SJSA1 (cell line): ENCODE measurements around the gene SYNGR1. TPM values are rescaled to one million over a fixed set of nuclear protein-coding genes. Genes with fewer than 3 reads are reported as not detected.
A peak's percentile ranks its signal among the peaks of the same experiment; 100 is the strongest.

Source experiments
- DNase-seq, 2 experiments: peaks; one replicate each; pipeline ENCODE4 v3.0.0-alpha.2; 2015 to 2020; ENCODE audit warnings: low spot score in 2 of 2, low read depth in 1 of 2
- H3K27ac ChIP-seq: fragments of 250-450 bp; sonication (Bioruptor Pico); 2 replicates; pipeline ENCODE4 v1.5.1; 2020; ENCODE audit warnings: mild to moderate bottlenecking, moderate library complexity
- H3K27me3 ChIP-seq: fragments of 250-450 bp; sonication (Bioruptor Pico); replicated peaks from 2 replicates; pipeline ENCODE4 v1.5.1; 2020; ENCODE audit warnings: mild to moderate bottlenecking, moderate library complexity
- H3K36me3 ChIP-seq: fragments of 250-450 bp; sonication (Bioruptor Pico); 2 replicates; pipeline ENCODE4 v1.5.1; 2020; ENCODE audit warnings: mild to moderate bottlenecking
- H3K4me1 ChIP-seq: fragments of 250-450 bp; sonication (Bioruptor Pico); replicated peaks from 2 replicates; pipeline ENCODE4 v1.6.1; 2021; ENCODE audit warnings: mild to moderate bottlenecking
- H3K4me3 ChIP-seq: fragments of 250-450 bp; sonication (Bioruptor Pico); 2 replicates; pipeline ENCODE4 v1.5.1; 2020; ENCODE audit warnings: mild to moderate bottlenecking
- H3K9me3 ChIP-seq: fragments of 250-450 bp; sonication (Bioruptor Pico); replicated peaks from 2 replicates; pipeline ENCODE4 v1.5.1; 2020; ENCODE audit warnings: mild to moderate bottlenecking
- total RNA-seq: library from RNA; depleted of rRNA; stranded (reverse); fragments of >200 nt; shearing (Covaris generic); gene quantifications from 2 replicates; pipeline ENCODE4 v1.2.3, GENCODE V29; 2014

Gene SYNGR1
- total RNA-seq, 1 experiment from 2014 or later, result 18.6 TPM

DNA sequence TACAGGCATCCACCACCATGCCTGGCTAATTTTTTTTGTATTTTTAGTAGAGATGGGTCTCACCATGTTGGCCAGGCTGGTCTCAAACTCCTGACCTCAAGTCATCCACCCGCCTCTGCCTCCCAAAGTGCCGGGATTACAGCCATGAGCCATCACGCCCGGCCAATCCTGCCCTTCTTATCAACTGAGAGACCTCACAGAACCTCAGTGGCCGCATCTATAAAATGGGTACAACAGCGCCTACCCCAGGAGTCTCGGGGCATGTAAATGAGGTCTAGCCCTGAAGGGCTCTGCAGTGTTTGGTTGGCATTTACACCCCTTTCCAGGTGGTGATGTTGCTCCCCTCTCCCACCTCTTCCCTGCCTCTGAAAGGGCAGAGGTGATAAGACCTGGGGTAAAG, 11.7 kb downstream of the SYNGR1 start:
- H3K4me1 ChIP-seq, result peaks cover 35% of the 10 kb centered on the region
- H3K4me3 ChIP-seq, result no peak overlapping the region

DNA sequence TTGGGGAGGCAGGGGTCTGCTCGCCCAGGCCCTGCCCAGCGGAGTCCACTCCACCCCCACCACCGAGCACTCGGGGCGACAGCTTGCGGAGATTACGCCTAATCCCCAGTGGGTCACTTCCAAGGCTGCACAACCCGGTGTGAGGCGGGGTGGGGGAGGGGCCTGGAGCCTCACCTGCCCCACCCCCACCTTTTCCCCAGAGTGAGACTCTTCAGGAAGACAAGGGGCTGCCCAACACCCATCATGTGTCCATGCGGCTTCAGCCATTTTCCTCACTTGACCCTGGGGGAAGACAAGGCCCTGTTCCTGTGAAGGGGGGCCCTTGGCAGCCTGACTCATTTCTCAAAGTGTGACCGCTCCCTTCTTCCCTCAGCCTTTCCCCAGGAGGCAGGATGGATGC, 12.5 kb downstream of the SYNGR1 start:
- Histone ChIP-seq H3K4me1 (peaks cover 35% of the 10 kb centered on the region), H3K4me3 (no peak overlapping the region), H3K36me3 (peaks cover 4% of the 10 kb centered on the region; the same call in 1 of the 2 replicates), H3K27me3 (no peaks in the 10 kb centered on the region), H3K27ac (no peak overlapping the region), H3K9me3 (no peaks in the 10 kb centered on the region)
- DNase-seq, result no peak

More for the DNA sequence above, 11.7 kb downstream of the SYNGR1 start:
- H3K9me3 ChIP-seq, result no peaks in the 10 kb centered on the region
- H3K27me3 ChIP-seq, result no peaks in the 10 kb centered on the region
- H3K27ac ChIP-seq, result no peak overlapping the region
- no peak for DNase-seq
- H3K36me3 ChIP-seq, result peaks cover 4% of the 10 kb centered on the region; the same call in 1 of the 2 replicates

DNA sequence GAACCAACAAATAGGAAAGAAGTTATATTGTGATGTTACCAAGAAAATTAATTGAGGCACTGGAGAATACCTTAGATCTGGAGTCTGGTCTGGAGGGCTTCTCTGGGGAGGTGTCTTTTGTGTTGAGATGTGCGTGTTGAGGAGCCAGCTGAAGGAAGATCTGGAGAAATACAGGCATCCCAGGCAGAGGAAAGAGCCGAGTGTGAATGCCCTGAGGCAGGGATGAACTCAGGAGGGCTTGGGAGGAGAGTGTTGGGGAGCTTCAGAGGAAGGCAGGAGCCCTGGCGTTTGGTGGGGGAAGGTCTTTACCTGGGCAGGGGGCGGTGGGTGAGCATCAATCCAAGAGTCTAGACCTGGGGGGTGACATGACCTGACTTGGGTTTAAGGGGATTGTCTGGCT, 13.1 kb downstream of the SYNGR1 start:
- no peak for DNase-seq
- Histone ChIP-seq H3K9me3 (no peaks in the 10 kb centered on the region), H3K4me1 (peaks cover 35% of the 10 kb centered on the region), H3K36me3 (peaks cover 4% of the 10 kb centered on the region; the same call in 1 of the 2 replicates), H3K4me3 (no peak overlapping the region), H3K27me3 (no peaks in the 10 kb centered on the region), H3K27ac (peak overlapping the region; percentile 55; the same call in 1 of the 2 replicates)

DNA sequence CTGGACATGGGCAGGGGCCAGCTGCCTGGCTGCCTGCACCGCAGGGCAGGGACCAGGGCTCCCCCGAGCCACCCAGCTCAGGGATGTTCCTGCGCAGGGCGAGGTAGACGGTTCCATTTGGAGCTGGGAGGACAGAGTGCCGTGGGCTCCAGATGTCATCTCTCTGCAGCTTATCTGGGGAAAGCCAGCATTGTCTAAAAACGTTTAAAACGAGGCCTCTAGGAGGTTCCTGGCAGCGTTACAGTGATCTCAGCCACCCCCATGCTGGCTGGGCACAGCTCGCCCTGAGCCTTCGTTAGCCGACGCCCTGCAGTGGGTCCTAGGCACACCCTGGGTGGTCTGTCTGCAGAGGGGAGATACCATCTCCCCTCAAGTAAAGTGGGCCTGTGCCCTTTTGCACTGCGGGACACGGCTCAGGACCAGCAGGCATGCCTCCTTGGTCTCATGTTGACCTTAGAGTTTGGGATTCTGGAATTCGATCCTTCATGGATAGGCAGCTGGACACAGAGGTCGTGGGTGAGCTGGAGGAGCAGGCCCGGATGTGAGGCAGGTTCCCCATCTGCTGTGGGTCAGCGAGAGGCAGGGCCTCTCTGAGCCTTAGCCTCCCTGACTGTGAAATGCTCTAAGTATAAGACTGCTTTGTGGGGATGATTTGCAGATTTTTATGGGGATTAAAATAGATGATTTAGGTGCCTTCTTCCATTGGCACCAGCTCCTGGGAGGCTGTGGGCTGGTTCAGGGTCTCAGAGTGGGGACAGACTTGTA, 14.1 kb downstream of the SYNGR1 start:
- Histone ChIP-seq H3K4me1 (peaks cover 35% of the 10 kb centered on the region), H3K36me3 (peaks cover 1% of the 10 kb centered on the region; the same call in 1 of the 2 replicates), H3K9me3 (no peaks in the 10 kb centered on the region), H3K27me3 (no peaks in the 10 kb centered on the region), H3K4me3 (no peak overlapping the region), H3K27ac (peak overlapping the region; percentile 55)
- peak; percentile 60 to 62 for DNase-seq

DNA sequence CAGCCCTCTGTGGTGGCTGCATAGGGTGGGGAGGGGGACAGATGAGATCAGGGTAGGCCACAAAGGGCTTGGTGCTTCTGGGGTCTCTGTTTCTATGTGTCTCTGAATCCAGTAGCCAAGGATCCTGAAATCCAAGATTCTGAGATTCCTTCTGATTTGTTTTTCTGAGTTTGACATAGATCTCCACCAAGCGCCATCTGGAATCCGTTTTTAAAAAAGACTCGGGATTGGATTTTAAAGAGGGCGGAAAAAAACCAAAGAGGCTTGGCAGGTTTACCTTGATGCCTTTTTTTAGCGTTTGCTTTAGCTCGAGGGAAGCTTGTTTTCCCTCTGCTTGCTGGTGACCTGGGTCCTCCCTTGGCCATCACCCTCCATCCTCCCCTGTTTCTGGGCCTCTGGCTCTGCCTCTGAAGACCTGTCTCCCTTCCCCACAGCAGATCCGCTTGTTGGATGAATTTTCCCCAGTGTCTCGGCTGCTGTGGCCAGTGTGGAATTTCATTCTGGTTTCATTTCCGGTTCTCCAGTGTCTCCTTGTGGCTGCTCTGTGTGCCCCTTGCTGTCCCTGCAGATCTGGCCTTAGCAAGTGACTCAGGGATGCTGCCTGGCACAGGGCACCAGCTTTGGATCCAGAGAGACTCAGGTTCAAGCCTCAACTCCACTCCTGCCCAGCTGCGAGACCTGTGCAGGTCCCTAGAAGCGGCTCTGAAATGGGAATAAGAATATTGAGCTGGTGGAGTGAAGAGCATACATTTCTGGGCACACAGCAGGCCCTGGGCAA, 15.1 kb downstream of the SYNGR1 start:
- H3K4me1 ChIP-seq, result peaks cover 35% of the 10 kb centered on the region
- no peaks in the 10 kb centered on the region for H3K9me3 ChIP-seq
- no peaks in the 10 kb centered on the region; the same call in 1 of the 2 replicates for H3K36me3 ChIP-seq
- H3K4me3 ChIP-seq, result no peak overlapping the region
- no peak overlapping the region for H3K27ac ChIP-seq
- no peaks in the 10 kb centered on the region for H3K27me3 ChIP-seq
- no peak for DNase-seq

DNA sequence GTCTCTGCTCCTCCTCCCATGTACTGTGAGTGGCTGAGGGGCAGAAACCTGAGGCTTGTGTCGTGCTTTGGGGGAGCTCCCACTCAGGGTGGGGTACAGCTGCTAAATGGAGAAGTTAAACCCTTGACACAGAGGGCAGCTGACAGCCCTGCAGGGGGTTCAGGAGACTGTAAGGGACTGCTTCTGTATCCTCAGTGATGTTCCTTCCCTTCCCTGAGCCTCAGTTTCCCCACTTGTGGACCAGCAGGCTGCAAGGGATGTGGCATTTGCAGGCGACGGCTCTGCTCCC, 15.6 kb downstream of the SYNGR1 start:
- Histone ChIP-seq H3K27me3 (no peaks in the 10 kb centered on the region), H3K4me1 (peaks cover 35% of the 10 kb centered on the region), H3K27ac (no peak overlapping the region), H3K4me3 (no peak overlapping the region), H3K9me3 (no peaks in the 10 kb centered on the region), H3K36me3 (no peaks in the 10 kb centered on the region; the same call in 1 of the 2 replicates)
- DNase-seq, result no peak

DNA sequence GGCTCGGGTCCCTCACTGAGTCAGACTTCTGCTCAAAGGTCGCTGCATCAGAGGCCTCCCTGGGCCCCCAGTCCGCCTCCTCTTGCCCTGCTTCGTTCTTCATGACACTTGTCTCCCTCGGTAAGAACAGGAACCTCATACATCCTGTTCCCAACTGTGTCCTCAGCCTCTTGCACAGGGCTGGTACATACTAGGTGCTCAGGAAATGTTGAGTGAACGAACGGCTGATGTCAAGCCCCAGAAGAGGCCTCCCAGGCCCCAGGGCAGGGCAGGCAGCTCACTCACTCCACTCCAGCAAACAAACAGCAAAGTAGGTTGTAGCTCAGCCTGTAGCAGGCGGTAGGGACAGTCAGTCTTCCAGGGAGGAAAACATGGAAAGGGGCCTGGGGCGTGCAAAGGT, 17.2 kb downstream of the SYNGR1 start:
- Histone ChIP-seq H3K9me3 (0 out of 2 replicates have a peak, but pooled peaks cover 3% of the 10 kb centered on the region), H3K36me3 (no peaks in the 10 kb centered on the region; the same call in 1 of the 2 replicates), H3K27ac (no peak overlapping the region), H3K4me3 (no peak overlapping the region), H3K27me3 (no peaks in the 10 kb centered on the region), H3K4me1 (peaks cover 34% of the 10 kb centered on the region)
- no peak for DNase-seq

DNA sequence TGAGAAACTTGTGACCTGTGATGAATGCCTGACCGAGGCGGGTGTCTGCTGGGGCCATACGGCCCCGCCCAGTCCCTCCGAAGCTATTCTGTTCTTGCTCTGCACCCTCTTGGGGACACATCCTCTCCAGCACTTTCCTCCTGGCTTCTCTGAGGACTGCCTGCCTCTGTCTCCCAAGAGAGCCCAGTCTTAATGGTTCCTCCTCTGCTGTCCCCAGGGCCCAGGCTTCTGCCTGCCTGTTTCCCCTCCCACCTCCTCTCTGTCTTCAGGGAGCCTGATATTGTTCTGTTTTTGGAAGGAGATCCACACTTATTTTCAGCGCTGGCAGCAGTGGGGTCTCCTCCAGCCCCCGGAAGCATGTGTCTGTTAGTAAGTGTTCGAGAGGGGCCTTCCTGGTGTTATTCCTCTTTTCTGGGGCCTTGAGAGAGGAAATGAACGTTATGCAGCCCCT, 18.7 kb downstream of the SYNGR1 start:
- no peaks in the 10 kb centered on the region for H3K36me3 ChIP-seq
- H3K27me3 ChIP-seq, result no peaks in the 10 kb centered on the region
- H3K4me3 ChIP-seq, result no peak overlapping the region
- DNase-seq, result no peak
- H3K9me3 ChIP-seq, result 0 out of 2 replicates have a peak, but pooled peaks cover 3% of the 10 kb centered on the region
- H3K4me1 ChIP-seq, result peaks cover 20% of the 10 kb centered on the region
- no peak overlapping the region for H3K27ac ChIP-seq

DNA sequence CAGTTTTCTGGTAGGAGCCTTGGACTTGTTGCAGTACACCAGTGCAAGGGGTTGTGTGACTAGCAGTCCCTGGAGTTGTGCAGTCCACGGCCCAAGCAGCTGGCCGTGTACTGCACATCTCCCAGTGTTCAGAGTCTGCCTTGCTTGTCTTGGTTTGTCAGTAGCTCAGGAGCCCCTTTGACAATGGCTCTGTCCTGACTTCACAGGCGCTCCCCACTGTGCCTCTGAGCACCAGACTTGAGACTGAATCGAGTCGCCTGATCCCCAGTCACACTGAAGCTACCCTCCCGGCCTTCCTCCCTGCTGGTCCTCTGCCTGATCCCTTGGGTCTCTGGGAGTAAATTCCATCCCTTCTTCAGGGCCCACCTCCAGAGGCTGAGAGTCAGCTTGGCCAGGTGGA, 19.4 kb downstream of the SYNGR1 start:
- H3K27ac ChIP-seq, result no peak overlapping the region
- peaks cover 13% of the 10 kb centered on the region for H3K4me1 ChIP-seq
- no peaks in the 10 kb centered on the region for H3K36me3 ChIP-seq
- H3K27me3 ChIP-seq, result no peaks in the 10 kb centered on the region
- H3K4me3 ChIP-seq, result no peak overlapping the region
- 0 out of 2 replicates have a peak, but pooled peaks cover 3% of the 10 kb centered on the region for H3K9me3 ChIP-seq
- DNase-seq, result no peak

DNA sequence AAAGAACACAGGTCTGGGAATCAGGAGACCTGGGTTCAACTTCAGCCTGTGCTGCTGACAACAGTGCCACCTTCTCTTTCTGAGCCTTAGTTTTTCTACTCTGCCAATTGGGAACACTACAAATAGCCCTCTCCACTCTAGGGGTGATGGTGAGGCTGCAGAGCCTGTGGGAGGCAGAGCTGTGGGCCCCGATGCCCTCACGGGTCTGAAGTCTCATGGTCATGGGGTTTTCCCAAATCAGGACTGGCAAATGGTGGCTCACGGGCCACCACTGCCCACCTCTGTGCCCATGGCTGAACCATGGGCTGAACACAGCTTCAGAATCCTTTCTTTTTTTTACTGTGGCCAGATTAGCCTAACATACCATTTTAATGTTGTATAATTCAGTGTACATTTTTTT, 19.8 kb downstream of the SYNGR1 start:
- H3K9me3 ChIP-seq, result 0 out of 2 replicates have a peak, but pooled peaks cover 3% of the 10 kb centered on the region
- 0 out of 2 replicates have a peak, but pooled peaks cover 3% of the 10 kb centered on the region for H3K36me3 ChIP-seq
- H3K27me3 ChIP-seq, result no peaks in the 10 kb centered on the region
- DNase-seq, result no peak
- H3K4me1 ChIP-seq, result peaks cover 9% of the 10 kb centered on the region
- H3K27ac ChIP-seq, result no peak overlapping the region
- no peak overlapping the region for H3K4me3 ChIP-seq

DNA sequence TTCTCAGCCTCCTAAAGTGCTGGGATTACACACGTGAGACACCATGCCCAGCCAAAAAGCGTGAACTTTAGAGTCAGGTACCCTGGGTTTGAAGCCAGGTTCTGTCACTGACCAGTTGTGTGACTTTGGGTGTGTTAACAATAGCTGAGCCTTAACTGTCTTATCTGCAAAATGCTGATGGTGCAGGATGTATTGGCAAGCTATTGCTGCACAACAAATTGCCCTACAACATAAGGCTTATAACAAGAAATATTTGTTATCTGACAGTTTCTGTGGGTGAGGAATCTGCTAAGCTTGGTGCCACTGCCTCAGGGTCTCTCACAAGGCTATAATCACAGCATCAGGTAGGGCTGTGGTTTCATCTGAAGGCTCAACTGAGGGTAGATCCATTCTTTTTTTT, 21.9 kb downstream of the SYNGR1 start:
- Histone ChIP-seq H3K4me1 (no peaks in the 10 kb centered on the region), H3K27me3 (no peaks in the 10 kb centered on the region), H3K9me3 (0 out of 2 replicates have a peak, but pooled peaks cover 3% of the 10 kb centered on the region), H3K27ac (no peak overlapping the region), H3K36me3 (0 out of 2 replicates have a peak, but pooled peaks cover 7% of the 10 kb centered on the region), H3K4me3 (no peak overlapping the region)
- DNase-seq, result no peak

DNA sequence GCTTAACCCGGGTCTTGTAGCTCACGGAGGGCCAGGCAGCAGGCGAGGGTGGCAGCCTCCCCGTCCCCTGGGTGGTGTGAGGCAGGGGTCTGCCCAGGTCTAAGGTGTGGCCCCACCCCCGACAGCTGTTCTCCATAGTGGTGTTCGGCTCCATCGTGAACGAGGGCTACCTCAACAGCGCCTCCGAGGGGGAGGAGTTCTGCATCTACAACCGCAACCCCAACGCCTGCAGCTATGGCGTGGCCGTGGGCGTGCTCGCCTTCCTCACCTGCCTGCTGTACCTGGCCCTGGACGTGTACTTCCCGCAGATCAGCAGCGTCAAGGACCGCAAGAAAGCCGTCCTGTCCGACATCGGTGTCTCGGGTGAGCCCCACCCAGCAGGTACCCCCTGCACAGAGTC, 24.4 kb downstream of the SYNGR1 start:
- no peak overlapping the region for H3K27ac ChIP-seq
- H3K9me3 ChIP-seq, result 0 out of 2 replicates have a peak, but pooled peaks cover 3% of the 10 kb centered on the region
- peaks cover 20% of the 10 kb centered on the region for H3K36me3 ChIP-seq
- no peaks in the 10 kb centered on the region for H3K27me3 ChIP-seq
- H3K4me3 ChIP-seq, result no peak overlapping the region
- DNase-seq, result no peak
- no peaks in the 10 kb centered on the region for H3K4me1 ChIP-seq

DNA sequence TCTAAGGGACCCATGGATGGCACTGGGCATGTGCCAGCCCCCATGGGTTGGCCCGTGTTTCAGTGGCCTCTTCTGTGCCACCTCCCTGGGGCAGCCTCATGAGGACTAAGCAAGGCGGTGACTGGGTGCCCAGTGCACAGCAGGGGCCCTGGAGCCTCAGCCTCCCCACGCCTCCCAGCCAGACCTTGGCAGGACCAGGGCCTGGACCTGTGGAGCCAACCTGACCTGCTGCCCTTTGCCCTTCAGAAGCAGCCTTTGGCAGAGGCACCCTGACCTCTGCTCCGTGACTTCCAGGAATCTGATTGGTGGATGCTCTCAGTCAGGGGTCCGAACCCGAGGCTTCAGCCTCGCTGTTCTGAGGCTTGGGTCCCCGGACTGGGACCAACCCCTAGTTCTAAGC, 25.0 kb downstream of the SYNGR1 start:
- Histone ChIP-seq H3K4me3 (no peak overlapping the region), H3K9me3 (0 out of 2 replicates have a peak, but pooled peaks cover 3% of the 10 kb centered on the region), H3K27ac (no peak overlapping the region), H3K4me1 (no peaks in the 10 kb centered on the region), H3K36me3 (peaks cover 20% of the 10 kb centered on the region), H3K27me3 (no peaks in the 10 kb centered on the region)
- DNase-seq, result no peak

DNA sequence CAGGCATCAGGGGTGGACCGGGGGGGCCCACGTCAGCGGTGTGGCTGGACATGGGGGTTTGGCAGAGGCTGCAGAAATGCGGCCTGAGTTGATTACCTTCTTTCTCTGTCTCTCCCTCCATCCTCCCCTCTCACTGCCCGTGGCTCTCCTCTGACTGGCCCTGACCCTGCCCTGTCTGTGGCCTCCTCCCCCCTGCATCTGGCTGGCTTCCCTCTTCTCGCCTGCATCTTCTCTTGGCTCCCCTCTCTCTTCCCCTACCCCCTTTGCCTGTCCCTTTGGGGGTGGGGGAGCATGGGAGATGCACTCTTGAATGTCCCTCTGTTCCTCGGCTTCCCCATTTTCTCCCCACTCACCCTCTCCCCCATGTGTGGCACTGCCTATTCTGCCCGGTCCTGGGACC, 25.9 kb downstream of the SYNGR1 start:
- DNase-seq, result no peak
- H3K4me1 ChIP-seq, result no peaks in the 10 kb centered on the region
- H3K27me3 ChIP-seq, result no peaks in the 10 kb centered on the region
- peaks cover 20% of the 10 kb centered on the region for H3K36me3 ChIP-seq
- no peak overlapping the region for H3K27ac ChIP-seq
- H3K4me3 ChIP-seq, result no peak overlapping the region
- 0 out of 2 replicates have a peak, but pooled peaks cover 3% of the 10 kb centered on the region for H3K9me3 ChIP-seq
